ENCODE measurements around the gene LRRK1.
"Not testable (repeated sequence)": the region's sequence is repeated elsewhere in the genome, so short reads cannot be mapped to it uniquely, and the experiment has no call there.

LRRK1 gene

GRCh38 chr15:101069654-101069973 lies 150.5 kb downstream of the LRRK1 start:
- no peak for DNase-seq (ENCODE audit: low spot score)

DNA sequence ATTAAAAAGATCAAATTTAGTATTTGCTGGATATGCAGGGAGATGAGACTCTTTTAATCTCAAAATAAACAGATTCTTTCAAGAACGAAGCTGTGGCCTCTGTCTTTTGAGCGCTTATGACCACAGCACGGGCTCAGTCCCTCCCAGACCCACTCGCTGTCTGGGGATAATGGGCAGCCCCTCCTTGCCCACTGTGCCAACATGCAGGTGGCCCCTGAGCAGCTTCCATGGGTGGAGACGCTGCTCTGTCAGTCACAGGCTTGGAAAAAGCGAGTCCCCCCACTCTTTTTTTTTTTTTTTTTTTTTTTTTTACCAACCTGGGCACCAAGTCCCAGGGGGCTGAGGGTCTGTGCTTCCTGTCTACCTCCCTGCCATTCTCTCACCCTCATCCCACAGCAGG lies 150.9 kb downstream of the LRRK1 start:
- DNase-seq (ENCODE audit: low spot score) = no peak

DNA sequence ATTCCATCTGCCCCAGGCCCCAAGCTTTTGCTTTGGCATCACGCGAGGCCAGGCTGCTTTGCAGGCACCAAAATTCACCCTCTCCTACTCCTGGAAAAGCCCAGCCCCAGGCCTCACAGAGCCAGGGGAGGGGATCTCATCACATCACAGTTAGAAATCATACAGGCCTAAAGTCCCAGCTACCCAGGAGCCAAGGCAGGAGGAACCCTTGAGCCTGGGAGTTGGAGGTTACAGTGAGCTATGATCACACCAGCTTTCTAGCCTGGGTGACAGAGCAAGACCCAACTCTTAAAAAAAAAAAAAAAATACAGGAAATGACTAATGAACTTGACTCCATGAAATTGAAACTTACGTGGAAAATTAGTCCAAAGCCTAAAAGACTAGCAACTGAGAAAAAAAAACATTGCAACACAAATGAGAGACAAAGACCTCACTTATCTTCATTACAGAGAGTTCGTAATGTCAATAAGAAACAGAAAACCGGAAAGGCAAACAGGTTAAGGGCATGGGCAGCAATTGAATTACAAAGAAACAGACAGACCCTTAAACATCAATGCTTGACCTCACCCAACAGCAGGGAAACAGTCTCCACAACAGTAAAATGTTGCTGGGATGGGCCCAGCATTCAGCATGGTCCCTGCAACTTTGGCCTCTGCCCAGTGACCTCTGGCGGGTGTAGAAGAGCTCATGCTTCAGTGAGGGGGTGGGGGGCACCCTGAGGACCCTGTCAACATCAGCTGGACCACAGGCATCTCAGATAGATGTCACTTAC lies 151.5 kb downstream of the LRRK1 start:
- DNase-seq (ENCODE audit: low spot score) = peak; percentile 81

GRCh38 chr15:101071651-101072050 lies 152.5 kb downstream of the LRRK1 start:
- no peak for DNase-seq (ENCODE audit: low spot score)

DNA sequence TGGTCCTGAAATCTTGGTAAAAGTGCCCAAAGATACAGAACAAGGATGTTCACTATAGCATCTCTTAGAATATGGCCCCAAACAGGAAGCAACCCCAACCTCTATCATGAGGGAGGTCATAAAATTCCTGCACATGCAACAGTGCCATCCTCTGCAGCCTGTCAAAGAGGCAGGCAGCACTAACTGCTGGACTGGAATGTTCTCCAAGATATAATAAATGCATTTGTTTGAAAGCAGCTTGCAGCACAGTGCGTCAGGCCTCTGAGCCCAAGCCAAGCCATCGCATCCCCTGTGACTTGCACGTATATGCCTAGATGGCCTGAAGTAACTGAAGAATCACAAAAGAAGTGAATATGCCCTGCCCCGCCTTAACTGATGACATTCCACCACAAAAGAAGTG lies 153.1 kb downstream of the LRRK1 start:
- DNase-seq (ENCODE audit: low spot score) = not testable (repeated sequence)

DNA sequence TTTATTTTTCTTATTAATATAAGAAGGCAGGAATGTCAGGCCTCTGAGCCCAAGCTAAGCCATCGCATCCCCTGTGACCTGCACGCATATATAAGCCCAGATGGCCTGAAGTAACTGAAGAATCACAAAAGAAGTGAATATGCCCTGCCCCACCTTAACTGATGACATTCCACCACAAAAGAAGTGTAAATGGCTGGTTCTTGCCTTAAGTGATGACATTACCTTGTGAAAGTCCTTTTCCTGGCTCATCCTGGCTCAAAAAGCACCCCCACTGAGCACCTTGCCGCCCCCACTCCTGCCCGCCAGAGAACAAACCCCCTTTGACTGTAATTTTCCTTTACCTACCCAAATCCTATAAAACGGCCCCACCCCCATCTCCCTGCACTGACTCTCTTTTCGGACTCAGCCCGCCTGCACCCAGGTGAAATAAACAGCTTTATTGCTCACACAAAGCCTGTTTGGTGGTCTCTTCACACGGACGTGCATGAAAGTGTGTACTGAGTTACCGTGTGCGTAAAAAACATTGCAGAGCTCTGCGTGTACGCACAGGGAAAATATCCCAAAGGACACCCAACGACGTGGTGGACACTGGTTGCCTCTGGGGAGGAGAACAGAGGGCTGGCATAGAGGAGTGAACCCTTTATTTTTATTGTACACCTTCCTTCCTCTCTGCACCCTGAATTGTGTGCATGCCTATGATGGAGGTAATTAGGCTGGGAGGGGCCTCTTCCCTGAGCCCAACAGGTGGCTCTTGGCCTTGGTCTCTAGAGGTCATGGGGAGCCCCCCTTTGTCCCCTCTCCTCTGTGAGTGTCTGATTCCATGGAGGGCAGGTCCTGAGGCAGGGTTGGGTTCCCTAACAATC lies 158.9 kb downstream of the LRRK1 start:
- not testable (repeated sequence) for DNase-seq (ENCODE audit: low spot score)

- DNase-seq (ENCODE audit: low spot score) = no peak
Observed at GRCh38 chr15:101078669-101079323, 159.6 kb downstream of the LRRK1 start.

DNA sequence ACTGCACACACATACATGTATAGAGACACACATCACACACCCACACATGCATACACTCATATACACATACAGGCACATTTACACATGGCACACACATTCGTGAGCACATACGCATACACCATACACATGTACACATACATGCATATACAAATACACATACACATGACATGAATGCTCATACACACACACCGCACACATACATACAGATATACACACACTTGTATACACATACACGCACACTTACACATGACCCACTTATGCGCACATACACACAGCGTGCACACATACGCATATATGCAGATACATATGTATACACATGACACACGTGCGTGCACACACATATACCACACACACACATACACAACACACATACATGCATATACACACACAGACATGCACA lies 162.7 kb downstream of the LRRK1 start:
- DNase-seq (ENCODE audit: low spot score) = no peak

GRCh38 chr15:101083336-101084045 lies 164.3 kb downstream of the LRRK1 start:
- DNase-seq (ENCODE audit: low spot score) = no peak

GRCh38 chr15:101084801-101085200 lies 165.6 kb downstream of the LRRK1 start:
- no peak for DNase-seq (ENCODE audit: low spot score)

DNA sequence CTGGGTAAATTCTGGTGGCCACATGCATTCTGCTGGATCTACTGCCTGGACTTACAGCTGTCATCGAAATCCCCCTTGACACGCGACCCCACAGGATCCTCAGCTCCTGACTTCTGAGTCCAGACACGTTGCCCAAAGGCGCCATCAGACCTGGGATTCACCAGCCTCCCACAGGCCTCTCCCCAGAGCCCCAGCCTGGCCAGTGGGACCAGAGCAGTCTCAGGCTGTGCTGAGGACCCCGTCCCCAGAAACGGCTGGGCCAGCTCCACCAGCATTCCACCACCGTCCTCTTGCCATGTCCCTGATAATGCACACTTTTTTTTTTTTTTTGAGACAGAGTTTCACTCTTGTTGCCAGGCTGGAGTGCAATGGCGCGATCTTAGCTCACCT lies 166.1 kb downstream of the LRRK1 start:
- DNase-seq (ENCODE audit: low spot score) = no peak

- no peak for DNase-seq (ENCODE audit: low spot score)
Observed at GRCh38 chr15:101086394-101087171, 167.4 kb downstream of the LRRK1 start.

DNA sequence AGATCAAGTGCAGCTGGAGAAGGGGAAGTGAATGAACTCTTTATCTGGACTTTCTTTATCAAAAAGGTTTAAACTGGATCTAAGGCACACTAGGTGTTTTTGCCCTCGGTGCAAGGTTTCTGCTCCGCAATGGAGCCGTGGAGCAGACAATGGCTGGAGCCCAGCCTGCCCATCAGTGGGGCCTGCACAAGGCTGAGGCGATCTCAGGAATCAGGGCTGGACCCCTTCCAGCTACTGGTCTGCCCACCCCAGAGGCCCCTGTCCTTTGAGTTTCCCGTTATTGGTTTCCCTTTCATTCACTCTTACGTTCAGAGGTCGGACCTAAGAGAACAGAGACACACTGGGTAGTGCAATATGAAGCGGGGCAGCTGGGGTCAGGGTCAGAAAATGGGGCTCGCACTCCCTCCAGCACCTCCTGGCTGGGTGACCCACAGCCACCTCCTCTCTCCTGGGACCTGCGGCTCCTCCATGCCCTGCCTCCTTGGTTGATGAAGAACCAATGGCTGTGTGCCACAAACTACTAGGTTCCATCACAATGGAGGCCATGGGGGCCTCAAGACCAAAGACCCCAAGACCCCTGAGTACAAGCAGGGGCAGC lies 168.1 kb downstream of the LRRK1 start:
- DNase-seq (ENCODE audit: low spot score) = no peak

DNA sequence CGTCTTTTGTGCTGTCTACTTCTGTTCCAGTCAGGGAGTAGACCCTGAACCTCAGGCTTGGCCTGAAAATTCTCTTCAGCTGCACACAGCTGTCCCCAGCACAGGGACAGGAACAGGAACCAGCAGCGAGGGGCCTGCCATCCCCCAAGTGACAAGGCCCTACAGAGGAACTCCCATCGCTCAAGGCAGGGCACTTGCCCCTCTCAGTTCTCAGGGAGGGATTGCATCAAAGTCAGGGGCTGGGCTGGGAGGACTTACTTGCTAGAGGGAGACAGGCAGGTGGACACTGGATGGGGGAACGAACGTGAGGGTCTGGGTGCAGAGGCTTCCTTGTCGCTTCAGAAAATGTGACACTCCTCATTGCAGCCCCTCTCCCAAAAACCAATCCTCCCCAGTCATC lies 169.1 kb downstream of the LRRK1 start:
- DNase-seq (ENCODE audit: low spot score) = no peak

DNA sequence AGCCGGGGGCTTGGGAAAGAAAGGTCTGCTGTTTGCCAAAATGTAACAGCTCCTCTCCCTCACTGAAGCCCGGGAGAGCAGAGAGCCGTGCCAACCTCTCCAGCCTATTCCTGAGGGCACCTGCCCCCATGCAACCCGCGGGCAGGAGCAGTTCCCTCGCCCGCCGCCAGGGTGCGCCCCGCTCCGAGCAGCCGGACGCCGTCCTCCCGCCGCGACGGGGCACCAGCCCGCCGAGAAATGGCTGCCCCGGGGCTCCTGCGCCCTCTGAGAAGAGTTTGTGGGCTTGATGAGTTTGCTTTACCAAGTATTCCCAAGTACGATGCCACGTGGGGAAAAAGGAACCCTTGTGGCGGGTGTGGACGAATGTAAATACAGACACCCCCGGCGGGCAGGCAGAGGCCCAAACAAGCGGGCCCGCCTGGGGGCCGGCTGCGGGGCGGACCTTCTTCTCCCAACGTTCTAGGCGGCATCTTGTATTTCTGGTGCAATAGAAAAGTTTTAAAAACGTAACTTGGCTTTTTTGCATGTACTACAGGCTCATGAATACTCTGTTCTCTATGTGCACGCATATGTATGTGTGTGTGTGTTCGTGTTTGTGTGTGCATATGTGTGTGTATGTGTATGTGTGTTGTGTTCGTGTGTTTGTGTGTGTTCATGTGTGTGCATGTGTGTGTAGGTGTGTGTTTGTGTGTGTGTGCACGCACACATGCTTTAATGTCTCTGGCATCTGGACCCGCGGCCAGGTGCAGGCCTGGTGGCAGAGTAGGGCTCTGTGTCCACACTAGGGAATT lies 169.8 kb downstream of the LRRK1 start:
- peak; percentile 77 for DNase-seq (ENCODE audit: low spot score)

DNA sequence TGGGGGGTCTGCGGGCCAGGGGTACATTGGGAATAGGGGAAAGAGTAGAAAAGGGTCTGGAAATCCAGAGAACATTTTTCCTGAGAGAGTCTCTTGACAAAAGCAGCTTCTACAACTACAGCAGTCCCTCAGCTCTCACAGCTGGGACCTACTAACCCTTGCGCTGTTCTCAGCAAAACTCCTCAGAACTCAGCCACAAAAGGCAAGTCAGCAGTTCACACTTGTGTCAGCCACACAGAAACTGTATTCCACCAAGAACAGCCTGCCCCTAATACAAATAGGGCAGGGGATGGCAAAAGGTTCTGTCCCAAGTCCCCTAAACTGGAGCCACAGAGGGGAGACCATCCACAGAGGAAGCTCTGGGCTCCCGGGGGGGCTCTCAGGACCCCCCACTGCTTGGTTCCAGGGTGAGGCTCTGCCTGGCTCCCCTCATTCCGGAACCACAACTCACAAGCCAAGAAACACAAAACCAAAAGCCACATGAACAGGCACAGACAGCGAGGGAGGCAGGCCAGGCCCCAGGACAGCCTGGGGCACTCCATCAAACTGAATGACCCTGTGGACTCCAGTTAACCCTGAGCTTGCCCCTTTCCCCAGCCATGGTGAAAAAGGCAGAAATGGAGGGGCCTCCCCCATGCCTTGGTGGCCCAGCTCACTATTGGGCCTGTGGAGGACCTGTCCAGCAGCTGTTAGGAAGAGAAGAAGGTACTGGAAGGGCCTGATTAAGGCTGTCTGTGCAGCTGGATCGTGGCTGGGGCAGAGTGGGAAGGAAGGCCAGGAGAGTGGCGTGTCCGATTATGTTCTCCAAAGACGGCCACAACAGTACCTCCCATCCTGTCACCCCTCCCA lies 170.6 kb downstream of the LRRK1 start:
- DNase-seq (ENCODE audit: low spot score) = no peak

DNA sequence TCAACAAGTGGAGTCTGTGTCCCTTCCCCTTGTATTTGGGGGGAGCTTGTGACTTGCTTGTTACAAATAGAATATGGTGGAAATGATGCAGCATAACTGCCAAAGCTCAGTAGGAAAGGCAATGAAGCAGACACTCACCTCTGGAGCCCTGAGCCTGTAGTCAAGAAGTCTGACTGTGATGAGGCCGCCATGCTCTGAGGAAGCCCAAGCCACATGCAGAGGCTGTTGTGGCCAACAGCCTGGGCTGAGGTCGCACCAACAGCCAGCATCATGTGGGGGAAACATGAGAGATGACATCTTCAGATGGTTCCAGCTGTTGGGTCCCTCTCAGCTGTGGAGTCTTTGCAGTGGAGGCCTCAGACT lies 171.3 kb downstream of the LRRK1 start:
- DNase-seq (ENCODE audit: low spot score) = no peak

GRCh38 chr15:101091080-101092017 lies 172.2 kb downstream of the LRRK1 start:
- peak; percentile 83 for DNase-seq (ENCODE audit: low spot score)
